NCI-H2196 (cell line): ENCODE data around the gene PRDM16.
A peak's percentile ranks its signal among the peaks of the same experiment; 100 is the strongest.

ENCODE experiments used
- DNase-seq: peaks from one replicate; lab custom pipeline; 2025; ENCODE audit not compliant: unreplicated experiment; lab: John Stamatoyannopoulos, UW

PRDM16 gene

GRCh38 chr1:3404801-3405200 lies 335.8 kb downstream of the PRDM16 start:
- no peak for DNase-seq

DNA sequence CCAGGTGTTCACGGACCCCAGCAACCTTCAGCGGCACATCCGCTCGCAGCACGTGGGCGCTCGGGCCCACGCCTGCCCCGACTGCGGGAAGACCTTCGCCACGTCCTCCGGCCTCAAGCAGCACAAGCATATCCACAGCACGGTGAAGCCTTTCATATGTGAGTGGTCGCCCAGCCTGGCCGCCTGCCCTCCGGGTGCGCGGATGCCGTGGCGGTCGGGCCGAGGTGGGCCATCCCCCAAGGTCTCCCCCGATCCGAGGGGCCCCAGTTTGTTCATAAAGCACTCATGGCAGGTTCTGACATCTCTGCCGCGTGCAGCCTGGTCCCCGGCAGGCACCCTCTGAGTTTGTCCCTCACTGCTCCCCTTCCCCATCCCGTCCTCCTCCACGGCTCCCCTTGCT lies 336.5 kb downstream of the PRDM16 start:
- DNase-seq: no peak

DNA sequence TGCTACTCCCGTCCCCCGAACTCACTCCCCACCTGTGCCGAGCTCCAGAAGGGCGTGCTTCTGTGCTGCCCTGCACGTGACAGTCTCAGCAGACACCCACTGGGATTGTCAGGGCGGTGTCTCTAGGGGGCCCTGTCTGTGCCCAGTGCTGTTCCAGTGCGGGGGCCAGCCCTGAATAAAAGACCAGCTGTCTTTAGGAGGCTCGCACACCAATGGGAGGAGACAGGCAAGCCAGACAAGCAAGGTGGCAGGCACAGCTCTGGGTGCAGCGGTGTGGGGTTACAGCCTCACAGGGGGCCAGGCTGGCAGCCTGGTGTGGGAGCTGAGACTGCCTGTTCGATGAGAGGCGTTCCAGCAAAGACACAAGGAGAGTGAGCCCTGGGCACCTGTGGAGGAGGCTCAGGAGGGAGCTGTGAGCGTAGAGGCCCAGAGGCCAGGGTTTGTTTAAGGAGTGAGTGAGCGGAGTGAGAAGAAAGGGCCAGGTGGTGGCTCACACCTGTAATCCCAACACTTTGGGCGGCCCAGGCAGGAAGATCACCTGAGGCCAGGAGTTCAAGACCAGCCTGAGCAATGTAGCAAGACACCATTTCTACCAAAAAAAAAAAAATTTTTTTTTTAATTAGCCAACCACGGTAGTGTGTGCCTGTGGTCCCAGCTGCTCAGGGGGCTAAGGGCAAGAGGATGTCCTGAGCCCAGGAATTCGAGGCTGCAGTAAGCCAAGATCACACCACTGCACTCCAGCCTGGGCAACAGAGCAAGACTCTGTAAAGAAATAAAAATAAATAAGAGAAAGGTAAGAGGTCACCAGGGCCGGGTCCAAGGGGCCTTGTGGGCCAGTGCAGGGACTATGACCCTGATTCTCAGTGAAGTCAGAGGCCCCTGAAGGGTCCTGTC lies 337.2 kb downstream of the PRDM16 start:
- DNase-seq: peak; percentile 31

- DNase-seq: no peak
These were observed 338.0 kb downstream of the PRDM16 start for GRCh38 chr1:3407021-3407420.

DNA sequence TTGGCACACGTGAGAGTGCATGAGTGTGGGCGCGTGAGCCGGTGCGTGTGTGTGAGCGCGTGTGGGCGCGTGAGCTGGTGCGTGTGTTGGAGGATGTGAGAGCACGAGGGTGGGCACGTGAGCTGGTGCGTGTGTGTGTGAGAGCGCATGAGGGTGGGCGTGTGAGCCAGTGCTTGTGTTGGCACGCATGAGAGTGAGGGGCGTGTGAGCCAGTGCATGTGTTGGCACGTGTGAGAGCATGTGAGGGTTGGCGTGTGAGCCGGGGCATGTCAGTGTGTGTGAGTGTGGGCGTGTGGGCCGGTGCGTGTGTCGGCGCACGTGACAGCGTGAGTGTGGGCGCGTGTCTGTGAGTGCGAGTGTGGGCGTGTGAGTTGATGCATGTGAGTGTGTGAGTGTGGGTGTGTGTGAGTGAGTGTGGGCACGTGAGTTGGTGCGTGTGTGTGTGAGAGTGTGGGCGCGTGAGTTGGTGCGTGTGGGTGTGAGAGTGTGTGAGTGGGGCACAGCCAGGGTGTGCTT lies 339.8 kb downstream of the PRDM16 start:
- DNase-seq: no peak

DNA sequence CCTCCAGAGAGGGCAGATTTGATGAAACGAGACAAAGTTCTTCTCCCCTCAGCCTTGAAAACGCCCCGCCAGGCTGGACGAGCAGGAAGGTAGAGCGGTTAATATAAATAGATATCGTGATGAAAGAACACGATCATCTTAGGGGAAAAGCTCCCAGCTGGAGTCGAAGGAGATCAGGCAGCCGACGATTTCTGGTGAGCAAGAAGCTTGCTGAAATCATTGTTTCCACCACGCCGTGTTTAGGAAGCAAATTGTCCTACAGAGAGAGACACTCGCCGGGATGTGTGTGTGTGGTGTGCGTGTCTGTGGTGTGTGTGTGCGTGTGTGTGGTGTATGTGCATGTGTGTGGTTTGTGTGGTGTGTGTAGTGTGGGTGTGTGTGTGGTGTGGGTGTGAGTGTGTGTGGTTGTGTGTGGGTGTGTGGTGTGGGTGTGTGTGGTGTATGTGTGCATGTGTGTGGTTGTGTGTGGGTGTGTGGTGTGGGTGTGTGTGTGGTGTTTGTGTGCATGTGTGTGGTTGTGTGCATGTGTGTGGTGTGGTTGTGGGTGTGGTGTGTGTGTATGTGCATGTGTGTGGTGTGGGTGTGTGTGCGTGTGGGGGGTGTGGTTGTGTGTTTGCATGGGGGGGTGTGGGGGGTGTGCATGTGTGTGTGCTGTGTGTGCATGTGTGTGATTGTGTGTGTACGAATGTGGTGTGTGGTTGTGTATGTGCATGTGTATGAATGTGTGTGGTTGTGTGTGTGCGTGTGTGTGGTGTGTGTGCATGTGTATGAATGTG lies 340.6 kb downstream of the PRDM16 start:
- no peak for DNase-seq

GRCh38 chr1:3410142-3410925 lies 341.3 kb downstream of the PRDM16 start:
- DNase-seq: peak; percentile 84

DNA sequence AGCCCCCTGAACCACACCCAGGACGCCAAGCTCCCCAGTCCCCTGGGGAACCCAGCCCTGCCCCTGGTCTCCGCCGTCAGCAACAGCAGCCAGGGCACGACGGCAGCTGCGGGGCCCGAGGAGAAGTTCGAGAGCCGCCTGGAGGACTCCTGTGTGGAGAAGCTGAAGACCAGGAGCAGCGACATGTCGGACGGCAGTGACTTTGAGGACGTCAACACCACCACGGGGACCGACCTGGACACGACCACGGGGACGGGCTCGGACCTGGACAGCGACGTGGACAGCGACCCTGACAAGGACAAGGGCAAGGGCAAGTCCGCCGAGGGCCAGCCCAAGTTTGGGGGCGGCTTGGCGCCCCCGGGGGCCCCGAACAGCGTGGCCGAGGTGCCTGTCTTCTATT lies 342.8 kb downstream of the PRDM16 start:
- no peak for DNase-seq

GRCh38 chr1:3412376-3412775 lies 343.4 kb downstream of the PRDM16 start:
- no peak for DNase-seq

- no peak for DNase-seq
These were observed 345.1 kb downstream of the PRDM16 start for GRCh38 chr1:3413975-3414710.

- no peak for DNase-seq
These were observed 346.5 kb downstream of the PRDM16 start for GRCh38 chr1:3415260-3416090.

DNA sequence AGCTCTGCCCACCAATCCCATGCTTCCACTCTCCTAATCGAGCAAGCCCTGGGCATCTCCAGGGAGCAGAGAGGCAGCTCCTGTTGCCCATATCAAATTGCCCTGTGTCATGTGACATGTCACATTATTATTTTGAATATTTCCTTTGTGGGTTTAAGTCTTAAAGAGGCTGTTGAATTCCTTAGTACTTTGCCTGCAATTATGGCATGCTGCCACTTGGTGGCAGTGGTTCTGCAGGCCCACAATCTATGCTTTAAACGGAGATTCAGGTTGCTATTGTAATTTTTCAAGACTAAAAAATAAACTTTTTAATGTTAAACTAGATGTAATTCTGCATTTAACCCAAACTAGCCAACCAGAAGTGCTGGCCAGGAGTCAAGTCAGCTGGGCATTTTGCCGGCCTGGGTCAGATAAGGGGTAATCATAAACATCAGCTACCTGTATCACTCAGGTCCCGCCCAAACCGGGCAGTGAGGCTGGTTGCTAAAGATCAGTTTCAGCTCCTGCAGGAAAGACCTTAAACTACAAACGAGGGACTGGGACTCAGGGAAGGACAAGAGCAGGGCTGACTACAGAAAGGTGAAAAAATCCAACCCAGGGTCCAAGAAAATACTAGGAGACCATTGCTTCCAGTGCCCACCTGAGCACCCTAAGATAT lies 348.2 kb downstream of the PRDM16 start:
- DNase-seq: no peak

DNA sequence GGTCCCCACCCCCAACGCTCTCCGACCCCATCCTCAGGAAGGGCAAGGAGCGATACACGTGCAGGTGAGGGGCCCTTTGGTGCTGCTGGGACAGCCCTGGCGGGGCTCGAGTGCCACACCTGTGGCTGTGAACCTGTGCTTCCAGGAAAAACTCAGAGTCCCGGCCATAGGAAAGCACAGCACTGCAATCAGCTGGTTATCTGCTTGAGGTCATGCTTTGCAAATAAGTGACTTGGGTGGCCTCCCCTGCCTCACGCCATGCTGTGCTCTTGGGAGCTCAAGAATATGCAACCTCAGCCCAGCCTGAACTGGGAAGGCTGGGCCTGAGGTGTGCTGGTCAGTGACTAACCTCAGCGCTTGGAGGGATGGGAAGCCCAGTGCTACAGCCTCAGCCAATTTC lies 348.9 kb downstream of the PRDM16 start:
- no peak for DNase-seq

- DNase-seq: no peak
These were observed 349.6 kb downstream of the PRDM16 start for GRCh38 chr1:3418600-3418999.

- no peak for DNase-seq
These were observed 350.6 kb downstream of the PRDM16 start for GRCh38 chr1:3419415-3420204.

GRCh38 chr1:3420218-3420951 lies 351.4 kb downstream of the PRDM16 start:
- no peak for DNase-seq

DNA sequence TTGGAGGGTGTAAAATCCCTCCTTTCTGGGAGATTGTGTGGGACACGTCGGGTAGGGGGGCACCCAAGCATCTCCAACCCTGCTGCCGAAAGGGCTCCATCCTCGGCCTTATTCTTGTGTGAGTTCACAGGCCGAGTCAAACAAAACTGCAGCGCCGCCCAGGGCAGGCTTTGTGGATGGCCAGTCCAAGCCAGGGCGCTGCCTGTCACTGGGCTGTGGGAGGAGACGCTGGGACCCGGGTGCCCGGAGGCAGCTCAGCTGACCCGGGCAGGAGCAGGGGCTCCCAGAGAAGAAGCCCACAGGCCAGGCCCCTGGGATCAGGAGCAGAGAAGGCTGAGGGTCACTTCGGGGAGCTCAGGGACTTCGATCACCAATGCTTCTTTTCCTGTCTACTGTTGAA lies 353.6 kb downstream of the PRDM16 start:
- DNase-seq: no peak
